HepG2 (cell line): ENCODE data around the gene SCN9A. TPM values are rescaled to one million over a fixed set of nuclear protein-coding genes. Genes with fewer than 3 reads are reported as not detected.

Experiments
- ATAC-seq: fragments of 200-7000 bp; cut with Tn5 transposase; 3 replicates; pipeline ENCODE4 v1.9.1; 2020; ENCODE audit warnings: mild to moderate bottlenecking, moderate library complexity
- BruUV-seq: library from RNA; stranded (reverse); fragments of 400-500 nt; replicated peaks from 2 replicates; lab custom pipeline; 2021; lab: Mats Ljungman, UMichigan
- CTCF ChIA-PET: fragments of 300-600 bp; formaldehyde crosslinking; extraction: SDS; loops from one replicate; lab custom pipeline; 2021; ENCODE audit warnings: low total read pairs, inconsistent platforms, low intra/inter-chr PET ratio; lab: Yijun Ruan, JAX
- POLR2A ChIA-PET: fragments of 350-600 bp; sonication (Branson Sonifier 250); formaldehyde crosslinking; loops from one replicate; lab custom pipeline; 2020; ENCODE audit warnings: antibody characterized with exemption, inconsistent platforms; lab: Yijun Ruan, JAX
- DNase-seq: peaks from one replicate; pipeline ENCODE4 v3.0.0-alpha.2; 2015; ENCODE audit warnings: low spot score
- FAIRE-seq: peaks from 3 replicates; lab custom pipeline; 2011; peaks lifted over from hg19 to GRCh38; lab: Jason Lieb, UNC
- H2AFZ ChIP-seq: one replicate; pipeline ENCODE4 v1.6.1; 2011; ENCODE audit warnings: low read length, inconsistent platforms
- H3K27ac ChIP-seq: fragments of 300-600 bp; 3 replicates; pipeline ENCODE4 v1.8.0; 2011; ENCODE audit warnings: mixed run types, mild to moderate bottlenecking, mixed read lengths, low read length, inconsistent platforms; ENCODE audit not compliant: insufficient read depth; ENCODE audit errors: extremely low read length
- H3K27me3 ChIP-seq, 2 experiments: fragments of 200-600 bp in 1 of 2; 2 replicates in 1 of 2; 3 replicates in 1 of 2; pipeline versions ENCODE4 v1.6.0 to v1.8.0; 2011; ENCODE audit warnings: low read length in 2 of 2, mild to moderate bottlenecking in 2 of 2, moderate library complexity in 2 of 2, inconsistent platforms in 1 of 2; ENCODE audit not compliant: insufficient read depth in 2 of 2, control insufficient read depth in 1 of 2
- H3K36me3 ChIP-seq, 2 experiments: fragments of 200-600 bp in 1 of 2; replicated peaks in 1 of 2; 2 replicates in 1 of 2; 3 replicates in 1 of 2; pipeline versions ENCODE4 v1.5.1 to v1.8.0; 2011; ENCODE audit warnings: low read length in 2 of 2, inconsistent platforms in 1 of 2; ENCODE audit not compliant: insufficient read depth in 2 of 2, control insufficient read depth in 1 of 2
- H3K4me1 ChIP-seq: 2 replicates; pipeline ENCODE4 v1.5.1; 2012; ENCODE audit warnings: low read length, inconsistent platforms; ENCODE audit not compliant: insufficient read depth
- H3K4me2 ChIP-seq: 2 replicates; pipeline ENCODE4 v1.6.0; 2011; ENCODE audit warnings: low read depth, low read length, inconsistent platforms
- H3K4me3 ChIP-seq, 3 experiments: fragments of 200-600 bp in 1 of 3; sonication (generic), shearing (Covaris generic) in 1 of 3; replicated peaks in 1 of 3; 2 replicates each; pipeline ENCODE4 v1.5.1; 2011 to 2016; ENCODE audit warnings: low read length in 3 of 3, inconsistent platforms in 2 of 3, low read depth in 2 of 3, mild to moderate bottlenecking in 2 of 3, control low read depth in 1 of 3, mixed read lengths in 1 of 3; ENCODE audit not compliant: insufficient read depth in 1 of 3
- H3K79me2 ChIP-seq: one replicate; pipeline ENCODE4 v1.6.1; 2011; ENCODE audit warnings: low read length, inconsistent platforms; ENCODE audit not compliant: insufficient read depth
- H3K9ac ChIP-seq: 2 replicates; pipeline ENCODE4 v1.6.0; 2011; ENCODE audit warnings: mild to moderate bottlenecking, low read depth, low read length, inconsistent platforms; ENCODE audit not compliant: insufficient read depth
- H3K9me3 ChIP-seq: 2 replicates; pipeline ENCODE4 v1.5.1; 2012; ENCODE audit warnings: mild to moderate bottlenecking, low read length
- H4K20me1 ChIP-seq: 2 replicates; pipeline ENCODE4 v1.6.0; 2011; ENCODE audit warnings: inconsistent platforms, mild to moderate bottlenecking, low read length, moderate library complexity; ENCODE audit not compliant: insufficient read depth
- ATF1 ChIP-seq: IDR thresholded peaks from 2 replicates; pipeline ENCODE4 v1.6.1; 2016; ENCODE audit warnings: mild to moderate bottlenecking, control low read depth
- GATAD2A ChIP-seq: IDR thresholded peaks from 2 replicates; pipeline ENCODE4 v1.6.1; 2016
- RFX3 ChIP-seq: IDR thresholded peaks from 2 replicates; pipeline ENCODE4 v1.6.1; 2016; ENCODE audit warnings: missing biosample characterization, missing genetic modification reagents
- TEAD2 ChIP-seq: sonication (generic); formaldehyde crosslinking; IDR thresholded peaks from 2 replicates; pipeline ENCODE4 v1.9.0; 2021; ENCODE audit warnings: missing genetic modification reagents
- ZFP36L1 ChIP-seq: sonication (generic); formaldehyde crosslinking; IDR thresholded peaks from 2 replicates; pipeline ENCODE4 v1.8.0; 2022; ENCODE audit warnings: mild to moderate bottlenecking, missing genetic modification reagents, moderate library complexity
- ZNF138 ChIP-seq: sonication (generic); formaldehyde crosslinking; IDR thresholded peaks from 2 replicates; pipeline ENCODE4 v1.5.0; 2020; ENCODE audit warnings: mild to moderate bottlenecking, low read depth, missing genetic modification reagents
- WGBS: methylation state at CpG from one replicate; pipeline ENCODE4 v1.1.6; 2017; ENCODE audit warnings: low lambda C conversion rate; 5-methylcytosine and 5-hydroxymethylcytosine counted together
- in situ Hi-C: cut with HindIII; loops from 2 replicates; pipeline ENCODE4 v1.10.0; 2017; ENCODE audit warnings: low pct_unique_long_range_greater_than_20kb; ENCODE audit not compliant: extremely low pct_ligation_motif_present
- intact Hi-C: fragments of 100-400 bp; cut with micrococcal nuclease; formaldehyde crosslinking; loops from one replicate; pipeline ENCODE4 v1.10.0; 2022; ENCODE audit not compliant: unreplicated experiment
- polyA plus RNA-seq, 8 experiments: library from polyadenylated mRNA; depleted of rRNA in 3 of 8; stranded (reverse) in 7 of 8; unstranded in 1 of 8; fragments of >200 nt; fragmentation: Illumina TruSeq in 4 of 8; extraction: Trizol in 4 of 8; gene quantifications; 2 replicates each; pipeline versions ENCODE4 v1.2.1 to v1.2.3, GENCODE V29; 2011 to 2016; ENCODE audit warnings: low read depth in 4 of 8, missing spikeins in 1 of 8, mixed read lengths in 1 of 8; ENCODE audit not compliant: insufficient read depth in 1 of 8
- total RNA-seq, 5 experiments: library from RNA; depleted of rRNA; stranded (reverse); fragments of >200 nt; fragmentation: Illumina TruSeq; extraction: Trizol; gene quantifications; 2 replicates each; pipeline ENCODE4 v1.2.3, GENCODE V29; 2016; ENCODE audit warnings: low read depth in 1 of 5
- TF ChIP-seq, protein P1 (sequence below), 2 experiments: IDR thresholded peaks; 2 replicates each; pipeline ENCODE4 v1.6.1; 2011 to 2012; ENCODE audit warnings: low read length in 2 of 2, borderline replicate concordance in 1 of 2, low read depth in 1 of 2, mild to moderate bottlenecking in 1 of 2, moderate library complexity in 1 of 2

The SCN9A gene
- total and polyA plus RNA-seq, 2 of the 13 experiments (the other 11 are each of a cell fraction or from before 2014, with no cell fraction given) = 15.3 to 24.3 TPM

DNA sequence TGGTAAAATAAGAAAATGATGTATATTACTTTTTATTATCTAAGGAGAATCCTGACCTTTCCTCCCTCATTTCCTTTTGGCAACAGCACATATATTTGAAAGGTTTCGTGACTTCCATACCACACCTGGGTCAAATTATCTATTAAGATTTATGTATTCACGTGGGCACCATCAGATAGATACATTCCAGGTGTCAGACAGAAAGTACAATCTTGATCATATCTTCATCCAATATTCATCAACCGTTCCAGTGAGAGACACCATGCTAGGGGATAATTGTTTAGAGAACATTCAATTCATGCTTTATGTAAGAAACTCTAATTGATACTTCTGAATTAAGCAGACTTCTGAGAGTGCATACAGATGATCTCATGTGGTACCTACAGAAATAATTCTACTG lies 73.7 kb downstream of the SCN9A start:
- no peak for FAIRE-seq
- CTCF ChIA-PET = no interaction called here
- TF ChIP-seq RFX3 (no peak), TEAD2 (CRISPR knock-in tag) (no peak), GATAD2A (CRISPR knock-in tag) (no peak), ATF1 (CRISPR knock-in tag) (no peak), ZFP36L1 (no peak), ZNF138 (CRISPR knock-in tag) (no peak)
- TF ChIP-seq, protein P1, sequence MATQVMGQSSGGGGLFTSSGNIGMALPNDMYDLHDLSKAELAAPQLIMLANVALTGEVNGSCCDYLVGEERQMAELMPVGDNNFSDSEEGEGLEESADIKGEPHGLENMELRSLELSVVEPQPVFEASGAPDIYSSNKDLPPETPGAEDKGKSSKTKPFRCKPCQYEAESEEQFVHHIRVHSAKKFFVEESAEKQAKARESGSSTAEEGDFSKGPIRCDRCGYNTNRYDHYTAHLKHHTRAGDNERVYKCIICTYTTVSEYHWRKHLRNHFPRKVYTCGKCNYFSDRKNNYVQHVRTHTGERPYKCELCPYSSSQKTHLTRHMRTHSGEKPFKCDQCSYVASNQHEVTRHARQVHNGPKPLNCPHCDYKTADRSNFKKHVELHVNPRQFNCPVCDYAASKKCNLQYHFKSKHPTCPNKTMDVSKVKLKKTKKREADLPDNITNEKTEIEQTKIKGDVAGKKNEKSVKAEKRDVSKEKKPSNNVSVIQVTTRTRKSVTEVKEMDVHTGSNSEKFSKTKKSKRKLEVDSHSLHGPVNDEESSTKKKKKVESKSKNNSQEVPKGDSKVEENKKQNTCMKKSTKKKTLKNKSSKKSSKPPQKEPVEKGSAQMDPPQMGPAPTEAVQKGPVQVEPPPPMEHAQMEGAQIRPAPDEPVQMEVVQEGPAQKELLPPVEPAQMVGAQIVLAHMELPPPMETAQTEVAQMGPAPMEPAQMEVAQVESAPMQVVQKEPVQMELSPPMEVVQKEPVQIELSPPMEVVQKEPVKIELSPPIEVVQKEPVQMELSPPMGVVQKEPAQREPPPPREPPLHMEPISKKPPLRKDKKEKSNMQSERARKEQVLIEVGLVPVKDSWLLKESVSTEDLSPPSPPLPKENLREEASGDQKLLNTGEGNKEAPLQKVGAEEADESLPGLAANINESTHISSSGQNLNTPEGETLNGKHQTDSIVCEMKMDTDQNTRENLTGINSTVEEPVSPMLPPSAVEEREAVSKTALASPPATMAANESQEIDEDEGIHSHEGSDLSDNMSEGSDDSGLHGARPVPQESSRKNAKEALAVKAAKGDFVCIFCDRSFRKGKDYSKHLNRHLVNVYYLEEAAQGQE (IDR thresholded peaks at IDR 0.05; ENCODE audit: borderline replicate concordance in 1 of 2, low read depth in 1 of 2, low read length in 2 of 2) = no peak

More for the DNA sequence above, 73.7 kb downstream of the SCN9A start:
- no peak overlapping the region for H3K4me3 ChIP-seq
- H3K9ac ChIP-seq = no peak overlapping the region
- 65% methylated on average over 3 of the region's 3 CpGs for WGBS
- no TSS peak for BruUV-seq
- no peaks in the 10 kb centered on the region for H3K27me3 ChIP-seq
- H3K9me3 ChIP-seq = no peaks in the 10 kb centered on the region
- H4K20me1 ChIP-seq = no peaks in the 10 kb centered on the region
- H3K79me2 ChIP-seq = no peaks in the 10 kb centered on the region
- H2AFZ ChIP-seq = no peak overlapping the region
- H3K36me3 ChIP-seq = peaks cover 9 to 11% of the 10 kb centered on the region in 2 experiments; a peak in 3 of 5 replicates
- in situ Hi-C loops (no loop called here), intact Hi-C loops (no loop called here)
- ATAC-seq (no peak), DNase-seq (no peak)
- no peak overlapping the region for H3K4me2 ChIP-seq
- H3K4me1 ChIP-seq = no peaks in the 10 kb centered on the region
- no peak overlapping the region for H3K27ac ChIP-seq
- POLR2A ChIA-PET = no interaction called here
